Endothelial cell of umbilical vein (primary cell): ENCODE data around the gene ZKSCAN1. TPM values are rescaled to one million over a fixed set of nuclear protein-coding genes. Genes with fewer than 3 reads are reported as not detected.
A peak's percentile ranks its signal among the peaks of the same experiment; 100 is the strongest.

Source experiments
- Bru-seq: library from RNA; stranded (reverse); fragments of 400-500 nt; gene quantifications from one replicate; lab custom pipeline; 2021; lab: Mats Ljungman, UMichigan
- BruChase-seq, 2 experiments: library from RNA; stranded (reverse); fragments of 400-500 nt; gene quantifications; one replicate each; lab custom pipeline; 2021; lab: Mats Ljungman, UMichigan
- BruUV-seq: library from RNA; stranded (reverse); fragments of 400-500 nt; replicated peaks from 2 replicates; lab custom pipeline; 2021; lab: Mats Ljungman, UMichigan
- CTCF ChIA-PET: fragments of 300-600, 350-600 bp; sonication (Branson Sonifier 250); formaldehyde crosslinking; loops from one replicate; lab custom pipeline; 2021; ENCODE audit warnings: antibody characterized with exemption, inconsistent platforms; lab: Charles Lee
- POLR2A ChIA-PET: fragments of 300-600, 350-600 bp; sonication (Branson Sonifier 250); formaldehyde crosslinking; loops from one replicate; lab custom pipeline; 2021; ENCODE audit warnings: antibody characterized with exemption, inconsistent platforms; lab: Charles Lee
- DNase-seq: peaks from one replicate; pipeline ENCODE4 v3.0.0-alpha.2; 2011; ENCODE audit warnings: low read depth, low spot score
- FAIRE-seq: peaks from 2 replicates; lab custom pipeline; 2011; peaks lifted over from hg19 to GRCh38; lab: Jason Lieb, UNC
- H2AFZ ChIP-seq: 2 replicates; pipeline ENCODE4 v1.6.0; 2012; ENCODE audit warnings: low read depth, low read length, control low read depth, inconsistent platforms
- H3K27ac ChIP-seq: 2 replicates; pipeline ENCODE4 v1.5.1; 2011; ENCODE audit warnings: low read depth, mild to moderate bottlenecking, control low read depth, low read length, moderate library complexity; ENCODE audit not compliant: insufficient read depth
- H3K27me3 ChIP-seq, 2 experiments: 2 replicates each; pipeline versions ENCODE4 v1.6.0 to v1.6.1; 2011; ENCODE audit warnings: low read length in 2 of 2, mixed read lengths in 1 of 2; ENCODE audit not compliant: control insufficient read depth in 2 of 2, insufficient read depth in 2 of 2
- H3K36me3 ChIP-seq, 2 experiments: 2 replicates in 1 of 2; 3 replicates in 1 of 2; pipeline ENCODE4 v1.5.1; 2011; ENCODE audit warnings: low read length in 2 of 2, mild to moderate bottlenecking in 1 of 2, moderate library complexity in 1 of 2; ENCODE audit not compliant: control insufficient read depth in 2 of 2, insufficient read depth in 2 of 2; ENCODE audit errors: extremely low read depth in 1 of 2
- H3K4me1 ChIP-seq: 3 replicates; pipeline ENCODE4 v1.5.1; 2011; ENCODE audit warnings: mild to moderate bottlenecking, low read length; ENCODE audit not compliant: control insufficient read depth, insufficient read depth; ENCODE audit errors: extremely low read depth
- H3K4me2 ChIP-seq: 2 replicates; pipeline ENCODE4 v1.6.1; 2011; ENCODE audit warnings: low read length, control low read depth, mixed read lengths; ENCODE audit not compliant: insufficient read depth
- H3K4me3 ChIP-seq, 3 experiments: fragments of 200-600 bp in 1 of 3; sonication (generic), shearing (Covaris generic) in 1 of 3; replicated peaks in 1 of 3; 2 replicates each; pipeline ENCODE4 v1.5.1; 2011 to 2016; ENCODE audit warnings: control low read depth in 3 of 3, low read length in 3 of 3, mild to moderate bottlenecking in 2 of 3, inconsistent platforms in 1 of 3, low read depth in 1 of 3, moderate library complexity in 1 of 3; ENCODE audit not compliant: insufficient read depth in 1 of 3
- H3K79me2 ChIP-seq: 2 replicates; pipeline ENCODE4 v1.6.0; 2012; ENCODE audit warnings: low read length, inconsistent platforms; ENCODE audit not compliant: control insufficient read depth, insufficient read depth
- H3K9ac ChIP-seq: replicated peaks from 2 replicates; pipeline ENCODE3; 2011; ENCODE audit warnings: low read length, control low read depth; ENCODE audit not compliant: insufficient read depth; ENCODE audit errors: extremely low read depth
- H3K9me1 ChIP-seq: replicated peaks from 3 replicates; pipeline ENCODE4 v1.6.0; 2011; ENCODE audit warnings: mild to moderate bottlenecking, low read length; ENCODE audit not compliant: control insufficient read depth, insufficient read depth; ENCODE audit errors: extremely low read depth
- H3K9me3 ChIP-seq: replicated peaks from 2 replicates; pipeline ENCODE4 v1.5.1; 2012; ENCODE audit warnings: low read length, inconsistent platforms; ENCODE audit not compliant: control insufficient read depth, insufficient read depth
- H4K20me1 ChIP-seq: replicated peaks from 2 replicates; pipeline ENCODE3; 2011; ENCODE audit warnings: mild to moderate bottlenecking, low read length; ENCODE audit not compliant: control insufficient read depth, insufficient read depth; ENCODE audit errors: extremely low read depth
- FOS ChIP-seq: IDR thresholded peaks from 2 replicates; pipeline ENCODE4 v1.6.1; 2011; ENCODE audit warnings: mild to moderate bottlenecking, low read length, moderate library complexity, borderline replicate concordance; ENCODE audit not compliant: insufficient read depth
- JUN ChIP-seq: IDR thresholded peaks from 2 replicates; pipeline ENCODE4 v1.6.1; 2011; ENCODE audit warnings: borderline replicate concordance, low read depth; ENCODE audit not compliant: insufficient read length, insufficient read depth
- MYC ChIP-seq: IDR thresholded peaks from one replicate; pipeline ENCODE4 v1.6.1; 2011; ENCODE audit warnings: mild to moderate bottlenecking, low read depth, low read length
- POLR2A ChIP-seq: IDR thresholded peaks from 2 replicates; pipeline ENCODE4 v1.6.1; 2012; ENCODE audit warnings: low read depth, mild to moderate bottlenecking, control low read depth, low read length
- POLR2AphosphoS5 ChIP-seq: IDR thresholded peaks from 2 replicates; pipeline ENCODE4 v1.6.1; 2012; ENCODE audit warnings: low read depth, mild to moderate bottlenecking, control low read depth, low read length, moderate library complexity; ENCODE audit not compliant: insufficient read depth
- dilution Hi-C: fragments of 300-500 bp; cut with MboI; formaldehyde crosslinking; loops from one replicate; pipeline ENCODE4 v1.15.0; 2019; ENCODE audit warnings: low sequenced_read_pairs; ENCODE audit not compliant: extremely low pct_ligation_motif_present
- intact Hi-C: fragments of 100-400 bp; cut with micrococcal nuclease; formaldehyde crosslinking; loops from one replicate; pipeline ENCODE4 v1.10.0; 2022
- long read RNA-seq: library from polyadenylated mRNA; stranded (forward); transcript quantifications from one replicate; pipeline ENCODE4 v2.0.0, GENCODE V29; 2021
- polyA minus RNA-seq, 3 experiments: library from RNA; depleted of rRNA, polyadenylated mRNA; stranded (reverse); fragments of >200 nt; gene quantifications; 1 replicate in 1 of 3; 2 replicates in 2 of 3; pipeline ENCODE4 v1.2.3, GENCODE V29; 2011
- polyA plus RNA-seq, 4 experiments: library from polyadenylated mRNA; depleted of rRNA in 3 of 4; stranded (reverse) in 3 of 4; unstranded in 1 of 4; fragments of >200 nt; gene quantifications; 2 replicates each; pipeline versions ENCODE4 v1.2.1 to v1.2.3, GENCODE V29; 2011 to 2012; ENCODE audit warnings: missing spikeins in 1 of 4
- total RNA-seq: library from RNA; stranded (reverse); gene quantifications from 2 replicates; pipeline ENCODE4 v1.2.3, GENCODE V29; 2021

ZKSCAN1 gene
- total RNA-seq = 52.8 and 57.8 TPM in 2 replicates
- polyA plus RNA-seq = 9.4 and 12.3 TPM in 2 replicates
- polyA plus RNA-seq (2011; cell fraction: cytosol; rRNA removed) = 12.5 and 15.6 TPM in 2 replicates
- 27.3 and 33.3 TPM in 2 replicates for polyA plus RNA-seq (2011; cell fraction: nucleus; rRNA removed)
- polyA plus RNA-seq (2012) = 17.6 and 19.8 TPM in 2 replicates
- polyA minus RNA-seq = 73.9 and 105 TPM in 2 replicates
- 18.9 TPM for polyA minus RNA-seq (2011; cell fraction: cytosol; rRNA and poly(A)+ RNA removed)
- 20.2 and 27.3 TPM in 2 replicates for polyA minus RNA-seq (2011; cell fraction: nucleus; rRNA and poly(A)+ RNA removed)
- percentile 87 among the genes with signal in this experiment for Bru-seq, nascent RNA
- BruChase-seq, experiment 1, labeled RNA remaining after a 6-hour chase = percentile 92 among the genes with signal in this experiment
- BruChase-seq, experiment 2, labeled RNA remaining after a 2-hour chase = percentile 94 among the genes with signal in this experiment
- long read RNA-seq, full-length matches to known transcripts = 15 of 36 reads
- long read RNA-seq, partial matches to known transcripts = 0 of 36 reads
- long read RNA-seq, other reads (novel, unspliced or antisense) = 21 of 36 reads

GRCh38 chr7:100015232-100016214 lies at the start of gene ZKSCAN1:
TSS of gene ZKSCAN1 (plus strand) at chr7:100015596. CDS start at chr7:100023507, 7,911 bp downstream.
- H3K27ac ChIP-seq = peak within 1 kb of the TSS; percentile 98
- H3K27me3 ChIP-seq = no peaks in the 10 kb centered on the region
- H4K20me1 ChIP-seq = no peaks in the 10 kb centered on the region
- CTCF ChIA-PET = interaction anchor here (0.9 to 2.5 kb wide), 6 partner anchors 21 to 102 kb away, joined by 3 to 19 read pairs (median 4); no protein-coding TSS in a partner anchor
- intact Hi-C loops (loop anchor here (1.0 to 2.0 kb wide), 4 partner anchors 18 to 66 kb away; partner anchors contain the start of genes ZNF3 and ZSCAN21), dilution Hi-C loops (no loop called here)
- peaks cover 12% of the 10 kb centered on the region for H3K4me1 ChIP-seq
- TF ChIP-seq MYC (no peak), POLR2A (peak; percentile 89), POLR2AphosphoS5 (peak; percentile 98), FOS (peak; percentile 79), JUN (peak; percentile 84)
- H3K36me3 ChIP-seq = peaks cover 0 to 2% of the 10 kb centered on the region in 2 experiments
- no peaks in the 10 kb centered on the region for H3K9me3 ChIP-seq
- POLR2A ChIA-PET = interaction anchor here (0.5 to 2.1 kb wide), 6 partner anchors 11 to 123 kb away, joined by 3 to 7 read pairs (median 3); partner anchors contain the start of gene ZSCAN21
- H2AFZ ChIP-seq = peak within 1 kb of the TSS; percentile 46
- DNase-seq = peak; percentile 89
- peak within 1 kb of the TSS; percentile 92 to 100 (median 97) for H3K4me3 ChIP-seq
- peaks cover 39% of the 10 kb centered on the region for H3K79me2 ChIP-seq
- BruUV-seq = TSS peak; percentile 57
- no peaks in the 10 kb centered on the region for H3K9me1 ChIP-seq
- H3K4me2 ChIP-seq = peak within 1 kb of the TSS; percentile 97
- peak within 1 kb of the TSS; percentile 99 for H3K9ac ChIP-seq
- peak; percentile 96 for FAIRE-seq
